BJ (cell line): ENCODE data around the gene SIX1. TPM values are rescaled to one million over a fixed set of nuclear protein-coding genes. Genes with fewer than 3 reads are reported as not detected.

Experiments used
- CTCF ChIA-PET: fragments of 350-600 bp; formaldehyde crosslinking; extraction: SDS; loops from one replicate; lab custom pipeline; 2021; ENCODE audit warnings: antibody characterized with exemption, inconsistent platforms; lab: Yijun Ruan, JAX
- POLR2A ChIA-PET: fragments of 300-600 bp; sonication (Branson Sonifier 250); formaldehyde crosslinking; extraction: SDS; loops from one replicate; lab custom pipeline; 2021; ENCODE audit warnings: antibody characterized with exemption; lab: Charles Lee
- DNase-seq: peaks from one replicate; pipeline ENCODE4 v3.0.0-alpha.2; 2011; ENCODE audit warnings: low read depth
- H3K27me3 ChIP-seq: 2 replicates; pipeline ENCODE4 v1.6.0; 2011; ENCODE audit warnings: low read length; ENCODE audit not compliant: control insufficient read depth, insufficient read depth
- H3K36me3 ChIP-seq: 2 replicates; pipeline ENCODE4 v1.5.1; 2011; ENCODE audit warnings: low read length; ENCODE audit not compliant: control insufficient read depth, insufficient read depth
- H3K4me3 ChIP-seq: 2 replicates; pipeline ENCODE4 v1.5.1; 2011; ENCODE audit warnings: low read depth, mild to moderate bottlenecking, control low read depth, low read length
- CTCF ChIP-seq: IDR thresholded peaks from 2 replicates; pipeline ENCODE4 v1.5.1; 2011; ENCODE audit warnings: low read depth, mild to moderate bottlenecking, control low read depth, inconsistent platforms, low read length, moderate library complexity; ENCODE audit not compliant: insufficient read depth
- polyA plus RNA-seq: library from polyadenylated mRNA; depleted of rRNA; stranded (reverse); fragments of >200 nt; gene quantifications from 2 replicates; pipeline ENCODE4 v1.2.3, GENCODE V29; 2011

SIX1 gene
- polyA plus RNA-seq, 1 experiment = 6.1 TPM

GRCh38 chr14:60655898-60656685 is 6.8 kb upstream of the SIX1 start:
- Histone ChIP-seq H3K27me3 (peaks cover 4% of the 10 kb centered on the region), H3K4me3 (no peak overlapping the region), H3K36me3 (no peaks in the 10 kb centered on the region)
- CTCF ChIA-PET = interaction anchor here (0.5 to 1.6 kb wide), 5 partner anchors 9 to 370 kb away, joined by 3 to 5 read pairs (median 3); no protein-coding TSS in a partner anchor
- POLR2A ChIA-PET = interaction anchor here (0.6 kb wide), 1 partner anchor 35 kb away, joined by 6 read pairs; no protein-coding TSS in a partner anchor
- no peak for TF ChIP-seq CTCF
- no peak for DNase-seq

- ChIA-PET POLR2A (interaction anchor here (1.1 kb wide), 1 partner anchor 16 kb away, joined by 3 read pairs; no protein-coding TSS in a partner anchor), CTCF (interaction anchor here (0.5 to 1.6 kb wide), 3 partner anchors 10 to 370 kb away, joined by 3 to 5 read pairs (median 4); no protein-coding TSS in a partner anchor)
- Histone ChIP-seq H3K27me3 (peaks cover 4% of the 10 kb centered on the region), H3K4me3 (no peak overlapping the region), H3K36me3 (no peaks in the 10 kb centered on the region)
- no peak for DNase-seq
- TF ChIP-seq CTCF = no peak
These were observed 6.0 kb upstream of the SIX1 start for GRCh38 chr14:60655119-60655897.

GRCh38 chr14:60654334-60654821 is 5.1 kb upstream of the SIX1 start:
- CTCF ChIA-PET = interaction anchor here (1.3 kb wide), 1 partner anchor 29 kb away, joined by 5 read pairs; no protein-coding TSS in a partner anchor
- no peak for TF ChIP-seq CTCF
- Histone ChIP-seq H3K36me3 (no peaks in the 10 kb centered on the region), H3K4me3 (no peak overlapping the region), H3K27me3 (peaks cover 4% of the 10 kb centered on the region)
- peak; percentile 83 for DNase-seq
- POLR2A ChIA-PET = interaction anchor here (1.1 kb wide), 1 partner anchor 15 kb away, joined by 3 read pairs; no protein-coding TSS in a partner anchor

GRCh38 chr14:60653701-60654161 is 4.5 kb upstream of the SIX1 start:
- CTCF ChIA-PET = interaction anchor here (1.3 kb wide), 1 partner anchor 28 kb away, joined by 5 read pairs; no protein-coding TSS in a partner anchor
- no peak overlapping the region for H3K4me3 ChIP-seq

More at GRCh38 chr14:60653701-60654161, 4.5 kb upstream of the SIX1 start:
- Histone ChIP-seq H3K27me3 (peaks cover 4% of the 10 kb centered on the region), H3K36me3 (no peaks in the 10 kb centered on the region)
- no peak for DNase-seq
- TF ChIP-seq CTCF = no peak
- POLR2A ChIA-PET = no interaction called here
